Ascending aorta (tissue), 2 donors: ENCODE measurements around the gene HIGD1A. TPM values are rescaled to one million over a fixed set of nuclear protein-coding genes. Genes with fewer than 3 reads are reported as not detected.
A peak's percentile ranks its signal among the peaks of the same experiment; 100 is the strongest.

Experiments used
- DNase-seq, 2 donors: peaks; one replicate each; pipeline ENCODE4 v3.0.0-alpha.2; 2019; ENCODE audit warnings: low spot score in 2 of 2
- H3K27ac ChIP-seq, 2 donors: fragments of 200-600 bp; sonication (generic); one replicate each; pipeline ENCODE4 v1.5.1; 2016 to 2017; ENCODE audit warnings: mild to moderate bottlenecking in 1 of 2
- H3K27me3 ChIP-seq: fragments of 200-600 bp; sonication (generic); one replicate; pipeline ENCODE4 v1.5.1; 2017
- H3K36me3 ChIP-seq, 2 donors: fragments of 200-600 bp; sonication (generic); one replicate each; pipeline ENCODE4 v1.5.1; 2016
- H3K4me1 ChIP-seq, 2 donors: fragments of 200-600 bp; sonication (generic); one replicate each; pipeline ENCODE4 v1.5.1; 2016 to 2017; ENCODE audit warnings: mild to moderate bottlenecking in 1 of 2
- H3K4me3 ChIP-seq, 2 donors: fragments of 200-600 bp; sonication (generic); one replicate each; pipeline ENCODE4 v1.5.1; 2016 to 2017; ENCODE audit warnings: mild to moderate bottlenecking in 1 of 2
- H3K9me3 ChIP-seq, 2 donors: fragments of 200-600 bp; sonication (generic); one replicate each; pipeline ENCODE4 v1.5.1; 2016
- CTCF ChIP-seq, 3 experiments: fragments of 200-600 bp in 2 of 3; fragments of 450-650 bp in 1 of 3; sonication (generic) in 2 of 3; IDR thresholded peaks; one replicate each; pipeline ENCODE4 v1.5.1; 2016 to 2019; ENCODE audit warnings: antibody characterized with exemption in 3 of 3, mild to moderate bottlenecking in 1 of 3, moderate library complexity in 1 of 3
- intact Hi-C: fragments of 100-400 bp; cut with DNase I; formaldehyde crosslinking; loops from one replicate; pipeline ENCODE4 v1.15.1; 2023
- total RNA-seq: library from RNA; depleted of rRNA; stranded (reverse); fragments of >200 nt; gene quantifications from one replicate; pipeline ENCODE4 v1.1.0, GENCODE V29; 2016

Gene HIGD1A
- total RNA-seq, 1 donor from 2014 or later: 109 TPM

DNA sequence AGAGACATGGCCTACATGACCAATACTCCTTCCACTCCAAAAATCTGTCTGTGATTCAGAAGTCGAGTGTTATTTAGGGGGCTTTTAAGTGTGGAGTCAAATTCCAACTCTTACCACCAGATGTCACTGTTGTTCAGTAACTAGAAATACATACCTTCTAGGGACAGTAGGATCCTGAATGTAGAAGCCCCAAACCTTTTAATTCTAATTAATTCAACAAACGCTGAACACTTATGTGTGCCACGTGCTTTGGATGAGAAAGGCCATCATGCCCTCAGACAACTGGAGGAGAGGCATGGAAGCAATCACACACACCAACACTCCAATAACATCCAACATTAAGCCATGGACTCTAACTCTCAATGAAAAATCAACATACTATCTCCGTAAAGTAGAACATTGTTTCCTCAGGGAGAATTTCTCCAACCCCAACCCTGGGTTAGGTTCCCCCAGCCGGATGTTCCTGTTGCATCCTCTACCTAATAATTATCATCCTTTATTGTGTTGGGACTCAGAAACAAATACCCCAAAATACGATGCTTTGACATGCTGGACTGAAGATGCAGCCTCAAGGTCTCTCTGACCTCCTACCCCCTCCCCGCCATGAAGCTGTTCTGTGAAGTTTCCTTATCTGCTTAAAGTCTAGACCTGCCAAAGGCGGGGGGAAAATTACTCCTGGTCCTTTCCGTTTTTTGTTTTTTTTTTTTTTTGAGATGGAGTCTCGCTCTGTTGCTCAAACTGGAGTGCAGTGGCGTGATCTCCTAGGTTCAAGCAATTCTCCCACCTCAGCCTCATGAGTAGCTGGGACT is 23.2 kb downstream of the HIGD1A start:
- DNase-seq: no peak

GRCh38 chr3:42780398-42780797 is 23.9 kb downstream of the HIGD1A start:
- Histone ChIP-seq H3K27me3 (no peaks in the 10 kb centered on the region), H3K4me1 (peaks cover 3 to 13% of the 10 kb centered on the region in 2 donors), H3K27ac (peak overlapping the region; percentile 64 to 72), H3K4me3 (no peak overlapping the region), H3K36me3 (peaks cover 2 to 18% of the 10 kb centered on the region in 2 donors), H3K9me3 (no peaks in the 10 kb centered on the region)
- intact Hi-C loops: loop anchor here (2.0 kb wide), 2 partner anchors 24 to 58 kb away; partner anchors contain the start of gene HIGD1A
- TF ChIP-seq CTCF (IDR thresholded peaks at IDR 0.05): no peak
- DNase-seq: no peak

More for the DNA sequence above, 23.2 kb downstream of the HIGD1A start:
- TF ChIP-seq CTCF (IDR thresholded peaks at IDR 0.05): peak; percentile 61 to 80 (median 80)
- Histone ChIP-seq H3K9me3 (no peaks in the 10 kb centered on the region), H3K4me1 (peaks cover 3 to 13% of the 10 kb centered on the region in 2 donors), H3K27ac (peak overlapping the region in 1 of 2 donors; percentile 72), H3K4me3 (no peak overlapping the region), H3K27me3 (no peaks in the 10 kb centered on the region), H3K36me3 (peaks cover 2 to 25% of the 10 kb centered on the region in 2 donors)
- intact Hi-C loops: loop anchor here (1.0 to 2.0 kb wide), 3 partner anchors 24 to 100 kb away; partner anchors contain the start of gene HIGD1A

DNA sequence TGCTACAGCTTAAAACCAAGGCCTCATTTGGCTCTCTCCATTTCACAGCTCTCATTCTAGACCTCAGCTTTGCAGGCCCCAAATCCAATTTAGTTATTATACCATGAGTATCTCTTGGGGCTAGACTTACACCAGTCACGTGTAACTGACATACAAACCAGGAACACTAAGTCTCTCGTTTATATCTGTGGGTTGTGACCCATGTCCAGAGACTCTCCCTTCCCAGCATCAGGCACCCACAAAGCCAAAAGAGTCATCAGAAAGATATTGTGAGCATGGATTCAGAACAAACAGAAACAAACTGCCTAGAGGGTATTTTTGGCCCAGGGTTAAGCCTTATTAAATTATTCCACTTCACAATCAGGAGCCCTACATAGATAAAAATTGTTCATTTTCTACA is 25.6 kb downstream of the HIGD1A start:
- DNase-seq: no peak
- Histone ChIP-seq H3K4me3 (no peak overlapping the region), H3K36me3 (peaks cover 0 to 9% of the 10 kb centered on the region in 2 donors), H3K27ac (peak overlapping the region; percentile 64 to 72), H3K9me3 (no peaks in the 10 kb centered on the region), H3K4me1 (peaks cover 3 to 15% of the 10 kb centered on the region in 2 donors), H3K27me3 (no peaks in the 10 kb centered on the region)
- intact Hi-C loops: no loop called here
- no peak for TF ChIP-seq CTCF (IDR thresholded peaks at IDR 0.05)

- intact Hi-C loops: loop anchor here (2.0 kb wide), 1 partner anchor 31 kb away; the partner anchor contains the start of gene HIGD1A
- peak overlapping the region; percentile 53 to 64 for H3K4me3 ChIP-seq
- DNase-seq: no peak
- H3K27ac ChIP-seq: peak overlapping the region; percentile 47 to 68
- TF ChIP-seq CTCF (IDR thresholded peaks at IDR 0.05): no peak
- no peaks in the 10 kb centered on the region for H3K36me3 ChIP-seq
- H3K9me3 ChIP-seq: no peaks in the 10 kb centered on the region
- peaks cover 0 to 5% of the 10 kb centered on the region in 2 donors for H3K4me1 ChIP-seq
- no peaks in the 10 kb centered on the region for H3K27me3 ChIP-seq
These were observed 30.9 kb downstream of the HIGD1A start for GRCh38 chr3:42773409-42773751.

GRCh38 chr3:42772670-42773408 is 31.5 kb downstream of the HIGD1A start, which contains the start of gene CCDC13:
TSS of gene CCDC13 (minus strand) at chr3:42773253. CDS start at chr3:42758345, 14,908 bp downstream.
- no peaks in the 10 kb centered on the region for H3K9me3 ChIP-seq
- TF ChIP-seq CTCF (IDR thresholded peaks at IDR 0.05): no peak
- peak within 1 kb of the TSS; percentile 60 to 68 for H3K27ac ChIP-seq
- H3K27me3 ChIP-seq: no peaks in the 10 kb centered on the region
- H3K36me3 ChIP-seq: no peaks in the 10 kb centered on the region
- peaks cover 0 to 5% of the 10 kb centered on the region in 2 donors for H3K4me1 ChIP-seq
- peak; percentile 82 to 98 for DNase-seq
- peak within 1 kb of the TSS; percentile 53 to 64 for H3K4me3 ChIP-seq
- intact Hi-C loops: loop anchor here (2.0 kb wide), 1 partner anchor 32 kb away; the partner anchor contains the start of gene HIGD1A
